MM.1S (cell line): ENCODE results near the gene SPOCK3.

Experiments
- DNase-seq: peaks from one replicate; pipeline ENCODE4 v3.0.0-alpha.2; 2015
- H2AFZ ChIP-seq: fragments of 300-600 bp; sonication (generic); 2 replicates; pipeline ENCODE4 v1.6.0; 2016; ENCODE audit warnings: antibody characterized with exemption, low read length
- H3F3A ChIP-seq: fragments of 300-600 bp; sonication (generic); 2 replicates; pipeline ENCODE4 v1.6.1; 2016; ENCODE audit warnings: mild to moderate bottlenecking, antibody characterized with exemption, low read length, moderate library complexity, mixed read lengths; ENCODE audit not compliant: insufficient read depth
- H3K27ac ChIP-seq: fragments of 300-600 bp; sonication (generic); 2 replicates; pipeline ENCODE4 v1.5.1; 2016; ENCODE audit warnings: mild to moderate bottlenecking, low read length
- H3K27me3 ChIP-seq: fragments of 300-600 bp; sonication (generic); replicated peaks from 2 replicates; pipeline ENCODE4 v1.6.0; 2016; ENCODE audit warnings: low read length; ENCODE audit not compliant: insufficient read depth
- H3K36me3 ChIP-seq: fragments of 300-600 bp; sonication (generic); replicated peaks from 2 replicates; pipeline ENCODE4 v1.6.1; 2016; ENCODE audit warnings: mild to moderate bottlenecking, low read length, mixed read lengths; ENCODE audit not compliant: insufficient read depth
- H3K4me1 ChIP-seq: fragments of 300-600 bp; sonication (generic); 2 replicates; pipeline ENCODE4 v1.6.1; 2016; ENCODE audit warnings: low read length, mixed read lengths
- H3K4me2 ChIP-seq: fragments of 300-600 bp; sonication (generic); 2 replicates; pipeline ENCODE4 v1.6.0; 2016; ENCODE audit warnings: low read depth, low read length
- H3K4me3 ChIP-seq: fragments of 300-600 bp; sonication (generic); 2 replicates; pipeline ENCODE4 v1.5.1; 2016; ENCODE audit warnings: low read length, mixed read lengths
- H3K79me2 ChIP-seq: fragments of 300-600 bp; sonication (generic); 2 replicates; pipeline ENCODE4 v1.6.1; 2016; ENCODE audit warnings: mixed run types, low read length, mixed read lengths
- H3K9ac ChIP-seq: fragments of 300-600 bp; sonication (generic); 2 replicates; pipeline ENCODE4 v1.6.1; 2016; ENCODE audit warnings: low read length, mixed read lengths
- H3K9me2 ChIP-seq: fragments of 300-600 bp; sonication (generic); replicated peaks from 2 replicates; pipeline ENCODE4 v1.6.1; 2016; ENCODE audit warnings: mild to moderate bottlenecking, low read length, mixed read lengths; ENCODE audit not compliant: insufficient read depth
- H3K9me3 ChIP-seq: fragments of 300-600 bp; sonication (generic); replicated peaks from 2 replicates; pipeline ENCODE4 v1.6.1; 2016; ENCODE audit warnings: mild to moderate bottlenecking, low read length, mixed read lengths; ENCODE audit not compliant: insufficient read depth
- H4K20me1 ChIP-seq: fragments of 300-600 bp; sonication (generic); 2 replicates; pipeline ENCODE4 v1.6.1; 2016; ENCODE audit warnings: mild to moderate bottlenecking, low read length, moderate library complexity, mixed read lengths; ENCODE audit not compliant: insufficient read depth
- EZH2 ChIP-seq: fragments of 300-600 bp; sonication (generic); optimal IDR thresholded peaks from 2 replicates; pipeline ENCODE3; 2017; ENCODE audit warnings: low read depth, mild to moderate bottlenecking, antibody characterized with exemption, low read length, mixed read lengths
- EZH2phosphoT487 ChIP-seq: fragments of 300-600 bp; sonication (generic); IDR thresholded peaks from 2 replicates; pipeline ENCODE4 v1.6.1; 2018; ENCODE audit warnings: antibody characterized with exemption, low read length
- TF ChIP-seq, protein P1 (sequence below): fragments of 300-600 bp; sonication (generic); IDR thresholded peaks from 2 replicates; pipeline ENCODE4 v1.5.1; 2016; ENCODE audit warnings: antibody characterized with exemption, low read length, mixed read lengths

SPOCK3 gene

DNA sequence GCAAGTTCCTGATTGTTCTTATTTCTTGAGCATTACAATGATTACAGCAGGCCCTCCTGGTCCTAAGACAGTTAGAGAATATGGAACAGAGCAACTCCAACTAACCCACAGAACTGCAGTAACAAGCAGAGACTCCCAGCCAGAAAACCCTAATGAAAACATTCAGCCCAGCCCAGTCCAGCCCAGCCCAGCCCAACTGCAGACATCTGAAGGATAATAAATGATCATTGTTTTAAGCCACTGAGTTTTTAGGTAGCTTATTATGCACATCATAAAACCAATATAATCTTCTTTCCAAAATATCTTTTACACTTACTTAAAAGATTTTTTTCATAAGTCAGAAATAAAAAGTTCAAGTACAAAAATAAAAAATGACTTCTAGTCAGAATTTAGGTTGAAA lies 51.3 kb downstream of the SPOCK3 start:
- no peak overlapping the region for H2AFZ ChIP-seq
- no peak for DNase-seq

DNA sequence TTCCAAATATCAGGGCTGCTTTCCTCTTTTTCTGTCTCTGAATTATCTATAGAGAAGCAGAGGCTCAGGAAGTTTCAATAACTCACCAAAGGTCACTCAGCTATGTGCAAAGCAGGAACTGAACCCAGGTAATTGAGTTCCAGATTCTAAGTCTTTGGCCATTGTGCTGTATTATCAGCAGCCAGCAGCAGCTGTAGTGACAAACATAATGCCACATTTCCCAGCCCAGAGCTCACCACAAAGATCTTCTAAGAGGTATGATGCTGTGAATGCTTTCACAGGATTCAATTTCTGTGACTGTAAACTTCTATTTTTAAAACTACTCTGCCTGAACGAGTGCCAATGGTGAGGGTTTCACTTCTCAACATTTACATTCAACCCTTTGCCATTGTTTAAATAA lies 56.4 kb downstream of the SPOCK3 start:
- TF ChIP-seq, protein P1, sequence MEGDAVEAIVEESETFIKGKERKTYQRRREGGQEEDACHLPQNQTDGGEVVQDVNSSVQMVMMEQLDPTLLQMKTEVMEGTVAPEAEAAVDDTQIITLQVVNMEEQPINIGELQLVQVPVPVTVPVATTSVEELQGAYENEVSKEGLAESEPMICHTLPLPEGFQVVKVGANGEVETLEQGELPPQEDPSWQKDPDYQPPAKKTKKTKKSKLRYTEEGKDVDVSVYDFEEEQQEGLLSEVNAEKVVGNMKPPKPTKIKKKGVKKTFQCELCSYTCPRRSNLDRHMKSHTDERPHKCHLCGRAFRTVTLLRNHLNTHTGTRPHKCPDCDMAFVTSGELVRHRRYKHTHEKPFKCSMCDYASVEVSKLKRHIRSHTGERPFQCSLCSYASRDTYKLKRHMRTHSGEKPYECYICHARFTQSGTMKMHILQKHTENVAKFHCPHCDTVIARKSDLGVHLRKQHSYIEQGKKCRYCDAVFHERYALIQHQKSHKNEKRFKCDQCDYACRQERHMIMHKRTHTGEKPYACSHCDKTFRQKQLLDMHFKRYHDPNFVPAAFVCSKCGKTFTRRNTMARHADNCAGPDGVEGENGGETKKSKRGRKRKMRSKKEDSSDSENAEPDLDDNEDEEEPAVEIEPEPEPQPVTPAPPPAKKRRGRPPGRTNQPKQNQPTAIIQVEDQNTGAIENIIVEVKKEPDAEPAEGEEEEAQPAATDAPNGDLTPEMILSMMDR, result no peak
- TF ChIP-seq EZH2phosphoT487 (no peak), EZH2 (no peak)
- Histone ChIP-seq H3K9me2 (no peaks in the 10 kb centered on the region), H3K79me2 (no peaks in the 10 kb centered on the region), H3K4me1 (peaks cover 8% of the 10 kb centered on the region; the same call in 1 of the 2 replicates), H3K4me3 (no peak overlapping the region), H3K9me3 (no peaks in the 10 kb centered on the region), H2AFZ (no peak overlapping the region), H3K36me3 (no peaks in the 10 kb centered on the region), H3K9ac (no peak overlapping the region), H3K27me3 (no peaks in the 10 kb centered on the region), H3K4me2 (no peak overlapping the region), H3K27ac (peak overlapping the region; percentile 5; the same call in 1 of the 2 replicates), H3F3A (no peaks in the 10 kb centered on the region), H4K20me1 (no peaks in the 10 kb centered on the region)
- DNase-seq, result peak; percentile 68

More for the DNA sequence above, 51.3 kb downstream of the SPOCK3 start:
- Histone ChIP-seq H3K79me2 (no peaks in the 10 kb centered on the region), H3K9ac (no peak overlapping the region), H3K4me3 (no peak overlapping the region), H3K27me3 (no peaks in the 10 kb centered on the region), H3K27ac (no peak overlapping the region), H3K36me3 (no peaks in the 10 kb centered on the region), H4K20me1 (no peaks in the 10 kb centered on the region), H3K9me2 (no peaks in the 10 kb centered on the region), H3K9me3 (no peaks in the 10 kb centered on the region), H3K4me2 (no peak overlapping the region), H3K4me1 (no peaks in the 10 kb centered on the region), H3F3A (no peaks in the 10 kb centered on the region)
- no peak for TF ChIP-seq EZH2
- TF ChIP-seq, protein P1, result no peak
- TF ChIP-seq EZH2phosphoT487, result no peak

- no peak overlapping the region for H3K4me3 ChIP-seq
- no peaks in the 10 kb centered on the region for H4K20me1 ChIP-seq
- no peaks in the 10 kb centered on the region for H3F3A ChIP-seq
- no peaks in the 10 kb centered on the region for H3K27me3 ChIP-seq
- H3K9me3 ChIP-seq, result no peaks in the 10 kb centered on the region
- no peak overlapping the region for H3K9ac ChIP-seq
- DNase-seq, result no peak
- peaks cover 8% of the 10 kb centered on the region; the same call in 1 of the 2 replicates for H3K4me1 ChIP-seq
- H2AFZ ChIP-seq, result no peak overlapping the region
- H3K79me2 ChIP-seq, result no peaks in the 10 kb centered on the region
- no peak overlapping the region for H3K27ac ChIP-seq
- no peaks in the 10 kb centered on the region for H3K36me3 ChIP-seq
- H3K9me2 ChIP-seq, result no peaks in the 10 kb centered on the region
- no peak overlapping the region for H3K4me2 ChIP-seq
- TF ChIP-seq EZH2phosphoT487 (no peak), EZH2 (no peak)
- TF ChIP-seq, protein P1, result no peak
Measured at GRCh38 chr4:167176723-167177367, 57.4 kb downstream of the SPOCK3 start.
